Lower leg skin (tissue), 3 donors: ENCODE data around the gene TRIM77.
"Not testable (repeated sequence)": the region's sequence is repeated elsewhere in the genome, so short reads cannot be mapped to it uniquely, and the experiment has no call there.

Experiments used
- POLR2A ChIP-seq, 2 donors: fragments of 450-650 bp; IDR thresholded peaks; one replicate each; pipeline ENCODE4 v1.6.1; 2016 to 2017; ENCODE audit warnings: antibody characterized with exemption in 2 of 2, mild to moderate bottlenecking in 1 of 2, moderate library complexity in 1 of 2
- TF ChIP-seq, protein P1 (sequence below), 3 donors: fragments of 450-650 bp; IDR thresholded peaks; one replicate each; pipeline ENCODE4 v1.5.1; 2016; ENCODE audit warnings: antibody characterized with exemption in 3 of 3, mild to moderate bottlenecking in 3 of 3, moderate library complexity in 2 of 3

DNA sequence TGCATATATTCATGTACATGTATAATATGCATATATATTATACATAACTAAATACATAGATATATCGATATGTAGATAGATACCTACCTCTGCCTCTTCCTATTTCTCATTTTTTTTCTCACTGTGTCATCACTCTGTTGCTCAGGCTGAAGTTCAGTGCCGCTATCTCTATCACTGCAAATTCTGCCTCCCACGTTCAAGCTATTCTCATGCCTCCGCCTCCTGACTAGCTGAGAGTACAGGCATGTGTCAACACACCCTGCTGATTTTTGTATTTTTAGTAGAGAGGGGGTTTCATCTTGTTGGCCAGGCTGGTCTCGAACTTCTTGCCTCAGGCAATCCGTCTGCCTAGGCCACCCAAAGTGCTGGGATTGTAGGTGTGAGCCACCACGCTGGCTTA, 31.3 kb downstream of the TRIM77 start:
- TF ChIP-seq, protein P1, sequence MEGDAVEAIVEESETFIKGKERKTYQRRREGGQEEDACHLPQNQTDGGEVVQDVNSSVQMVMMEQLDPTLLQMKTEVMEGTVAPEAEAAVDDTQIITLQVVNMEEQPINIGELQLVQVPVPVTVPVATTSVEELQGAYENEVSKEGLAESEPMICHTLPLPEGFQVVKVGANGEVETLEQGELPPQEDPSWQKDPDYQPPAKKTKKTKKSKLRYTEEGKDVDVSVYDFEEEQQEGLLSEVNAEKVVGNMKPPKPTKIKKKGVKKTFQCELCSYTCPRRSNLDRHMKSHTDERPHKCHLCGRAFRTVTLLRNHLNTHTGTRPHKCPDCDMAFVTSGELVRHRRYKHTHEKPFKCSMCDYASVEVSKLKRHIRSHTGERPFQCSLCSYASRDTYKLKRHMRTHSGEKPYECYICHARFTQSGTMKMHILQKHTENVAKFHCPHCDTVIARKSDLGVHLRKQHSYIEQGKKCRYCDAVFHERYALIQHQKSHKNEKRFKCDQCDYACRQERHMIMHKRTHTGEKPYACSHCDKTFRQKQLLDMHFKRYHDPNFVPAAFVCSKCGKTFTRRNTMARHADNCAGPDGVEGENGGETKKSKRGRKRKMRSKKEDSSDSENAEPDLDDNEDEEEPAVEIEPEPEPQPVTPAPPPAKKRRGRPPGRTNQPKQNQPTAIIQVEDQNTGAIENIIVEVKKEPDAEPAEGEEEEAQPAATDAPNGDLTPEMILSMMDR (IDR thresholded peaks at IDR 0.05): not testable (repeated sequence)
- not testable (repeated sequence) for TF ChIP-seq POLR2A (IDR thresholded peaks at IDR 0.05)
